GM21381 (cell line): ENCODE results near the gene BCS1L.

Source experiments
- ATAC-seq: cut with Tn5 transposase; IDR thresholded peaks from one replicate; pipeline ENCODE4 v1.9.1; 2021; ENCODE audit warnings: mild to moderate bottlenecking, moderate library complexity; ENCODE audit not compliant: unreplicated experiment

Gene BCS1L

GRCh38 chr2:218711550-218711929 lies 52.1 kb downstream of the BCS1L start:
- no peak for ATAC-seq
